ENCODE results near the gene TNFAIP2. TPM values are rescaled to one million over a fixed set of nuclear protein-coding genes. Genes with fewer than 3 reads are reported as not detected.

TNFAIP2 gene
- total and polyA plus RNA-seq, 9 donors, result 7.1 to 258 (median 27.4) TPM

GRCh38 chr14:103103461-103104388 is 19.5 kb upstream of the TNFAIP2 start:
- DNase-seq, result peak in 1 of 5 donors; percentile 66
- no peaks in the 10 kb centered on the region for H3K27me3 ChIP-seq
- no peak for TF ChIP-seq EP300 (IDR thresholded peaks at IDR 0.05)
- TF ChIP-seq CTCF (IDR thresholded peaks at IDR 0.05), result no peak
- no peak for TF ChIP-seq POLR2A (IDR thresholded peaks at IDR 0.05)
- WGBS, 3 donors, result 2 to 7% (median 5%) methylated on average over 42 to 68 of the region's 68 CpGs
- no peak overlapping the region for H3K27ac ChIP-seq
- H3K4me1 ChIP-seq (ENCODE audit: insufficient read depth), result peaks cover 6% of the 10 kb centered on the region
- intact Hi-C loops (cut with DNase I), result loop anchor here in 3 of 4 donors (2.0 to 5.0 kb wide), 4 partner anchors 83 to 189 kb away; no protein-coding TSS in a partner anchor
- peak overlapping the region; percentile 6 for H3K4me3 ChIP-seq
- H3K36me3 ChIP-seq, result no peaks in the 10 kb centered on the region
- H3K9me3 ChIP-seq, result no peaks in the 10 kb centered on the region

- no peak for DNase-seq
- Histone ChIP-seq H3K4me3 (no peak overlapping the region), H3K9me3 (no peaks in the 10 kb centered on the region), H3K36me3 (no peaks in the 10 kb centered on the region), H3K27ac (no peak overlapping the region), H3K27me3 (no peaks in the 10 kb centered on the region), H3K4me1 (ENCODE audit: insufficient read depth) (peaks cover 6% of the 10 kb centered on the region)
- TF ChIP-seq POLR2A (IDR thresholded peaks at IDR 0.05), result no peak
- no peak for TF ChIP-seq CTCF (IDR thresholded peaks at IDR 0.05)
- TF ChIP-seq EP300 (IDR thresholded peaks at IDR 0.05), result no peak
- intact Hi-C loops (cut with DNase I), result loop anchor here in 3 of 4 donors (2.0 to 5.0 kb wide), 4 partner anchors 82 to 188 kb away; no protein-coding TSS in a partner anchor
- 3 to 7% (median 5%) methylated on average over 13 to 20 of the region's 20 CpGs for WGBS, 3 donors
These were observed 18.9 kb upstream of the TNFAIP2 start for GRCh38 chr14:103104389-103104653.

GRCh38 chr14:103104654-103105452 is 18.4 kb upstream of the TNFAIP2 start:
- H3K27me3 ChIP-seq, result no peaks in the 10 kb centered on the region
- H3K9me3 ChIP-seq, result no peaks in the 10 kb centered on the region
- WGBS, 3 donors, result 3 to 5% (median 4%) methylated on average over 46 to 59 of the region's 59 CpGs
- no peak overlapping the region for H3K27ac ChIP-seq
- intact Hi-C loops (cut with DNase I), result loop anchor here (2.0 to 5.0 kb wide), 5 partner anchors 82 to 187 kb away; no protein-coding TSS in a partner anchor
- peak; percentile 67 to 84 (median 82) for DNase-seq
- H3K36me3 ChIP-seq, result no peaks in the 10 kb centered on the region
- TF ChIP-seq POLR2A (IDR thresholded peaks at IDR 0.05) (no peak), CTCF (IDR thresholded peaks at IDR 0.05) (peak; percentile 92 to 98 (median 97)), EP300 (IDR thresholded peaks at IDR 0.05) (no peak)
- peaks cover 9% of the 10 kb centered on the region for H3K4me1 ChIP-seq (ENCODE audit: insufficient read depth)
- no peak overlapping the region for H3K4me3 ChIP-seq

- 82 to 86% (median 82%) methylated on average over 9 of the region's 9 CpGs for WGBS, 3 donors
- intact Hi-C loops (cut with DNase I), result loop anchor here (2.0 to 5.0 kb wide), 6 partner anchors 79 to 187 kb away; no protein-coding TSS in a partner anchor
These were observed 17.6 kb upstream of the TNFAIP2 start for GRCh38 chr14:103105580-103106150.

More at GRCh38 chr14:103105580-103106150, 17.6 kb upstream of the TNFAIP2 start:
- no peak for DNase-seq
- TF ChIP-seq POLR2A (IDR thresholded peaks at IDR 0.05) (no peak), EP300 (IDR thresholded peaks at IDR 0.05) (no peak), CTCF (IDR thresholded peaks at IDR 0.05) (no peak)
- Histone ChIP-seq H3K36me3 (no peaks in the 10 kb centered on the region), H3K4me3 (no peak overlapping the region), H3K27ac (no peak overlapping the region), H3K27me3 (no peaks in the 10 kb centered on the region), H3K9me3 (no peaks in the 10 kb centered on the region), H3K4me1 (ENCODE audit: insufficient read depth) (peaks cover 16% of the 10 kb centered on the region)

Data from ovary (tissue), 9 donors.